B cell (primary cell): ENCODE data around the gene CIC. TPM values are rescaled to one million over a fixed set of nuclear protein-coding genes. Genes with fewer than 3 reads are reported as not detected.

Source experiments
- ATAC-seq: fragments of 200-7000 bp; cut with Tn5 transposase; one replicate; pipeline ENCODE4 v1.10.0; 2021; ENCODE audit warnings: low read depth, mild to moderate bottlenecking, moderate number of reproducible peaks, moderate library complexity
- CTCF ChIA-PET: fragments of 350-600 bp; sonication (Branson Sonifier 250); formaldehyde crosslinking; loops from one replicate; lab custom pipeline; 2021; ENCODE audit warnings: antibody characterized with exemption, inconsistent platforms; lab: Charles Lee
- POLR2A ChIA-PET: fragments of 350-600 bp; sonication (Branson Sonifier 250); formaldehyde crosslinking; loops from one replicate; lab custom pipeline; 2021; ENCODE audit warnings: antibody characterized with exemption; lab: Charles Lee
- DNase-seq: peaks from one replicate; pipeline ENCODE4 v3.0.0; 2013
- H2AFZ ChIP-seq: 2 replicates; pipeline ENCODE4 v1.6.1; 2012; ENCODE audit warnings: mild to moderate bottlenecking, low read depth, low read length; ENCODE audit not compliant: insufficient read depth, poor library complexity, severe bottlenecking
- H3K27ac ChIP-seq, 2 donors: 1 replicate in 1 of 2; 2 replicates in 1 of 2; pipeline ENCODE4 v1.5.1; 2012 to 2013; ENCODE audit warnings: low read length in 2 of 2, mild to moderate bottlenecking in 2 of 2, moderate library complexity in 1 of 2
- H3K27me3 ChIP-seq, 4 experiments: fragments of 200-600 bp in 1 of 4; sonication (generic) in 1 of 4; replicated peaks in 1 of 4; 1 replicate in 2 of 4; 2 replicates in 2 of 4; pipeline versions ENCODE4 v1.6.1 to v1.7.0; 2013 to 2016; ENCODE audit warnings: low read length in 3 of 4, mild to moderate bottlenecking in 2 of 4, mixed read lengths in 1 of 4, moderate library complexity in 1 of 4; ENCODE audit not compliant: insufficient read depth in 4 of 4, control insufficient read depth in 3 of 4; ENCODE audit errors: control extremely low read depth in 1 of 4
- H3K36me3 ChIP-seq, 2 experiments: replicated peaks in 1 of 2; 1 replicate in 1 of 2; 2 replicates in 1 of 2; pipeline versions ENCODE4 v1.6.1 to v1.7.1; 2013; ENCODE audit warnings: low read length in 1 of 2; ENCODE audit not compliant: insufficient read depth in 2 of 2, control insufficient read depth in 1 of 2; ENCODE audit errors: control extremely low read depth in 1 of 2, extremely low read depth in 1 of 2
- H3K4me1 ChIP-seq, 2 donors: fragments of 200-600 bp in 1 of 2; sonication (generic) in 1 of 2; 1 replicate in 1 of 2; 2 replicates in 1 of 2; pipeline versions ENCODE4 v1.5.1 to v1.6.1; 2013 to 2017; ENCODE audit warnings: low read length in 2 of 2; ENCODE audit not compliant: control insufficient read depth in 2 of 2, insufficient read depth in 2 of 2
- H3K4me2 ChIP-seq: replicated peaks from 2 replicates; pipeline ENCODE3; 2012; ENCODE audit warnings: mild to moderate bottlenecking, low read depth, low read length; ENCODE audit not compliant: poor library complexity, severe bottlenecking
- H3K4me3 ChIP-seq, 5 experiments: fragments of 200-600 bp in 1 of 5; sonication (generic) in 1 of 5; 1 replicate in 3 of 5; 2 replicates in 2 of 5; pipeline versions ENCODE4 v1.5.1 to v1.7.0; 2011 to 2016; ENCODE audit warnings: low read length in 4 of 5, mild to moderate bottlenecking in 4 of 5, low read depth in 2 of 5, control low read depth in 1 of 5, moderate library complexity in 1 of 5; ENCODE audit not compliant: insufficient read depth in 1 of 5; ENCODE audit errors: control extremely low read depth in 1 of 5, extremely low read depth in 1 of 5
- H3K79me2 ChIP-seq: fragments of 200-600 bp; sonication (generic); one replicate; pipeline ENCODE4 v1.6.0; 2016; ENCODE audit warnings: low read length; ENCODE audit not compliant: control insufficient read depth, insufficient read depth
- H3K9ac ChIP-seq: fragments of 200-600 bp; sonication (generic); 2 replicates; pipeline ENCODE4 v1.6.1; 2017; ENCODE audit warnings: mild to moderate bottlenecking, low read length, moderate library complexity
- H3K9me3 ChIP-seq, 3 donors: one replicate each; pipeline versions ENCODE4 v1.6.1 to v1.7.1; 2013; ENCODE audit warnings: low read length in 2 of 3; ENCODE audit not compliant: control insufficient read depth in 2 of 3, insufficient read depth in 1 of 3; ENCODE audit errors: control extremely low read depth in 1 of 3
- H4K20me1 ChIP-seq: 2 replicates; pipeline ENCODE4 v1.6.0; 2012; ENCODE audit warnings: mild to moderate bottlenecking, low read length; ENCODE audit not compliant: insufficient read depth, control insufficient read depth, poor library complexity, severe bottlenecking
- H3K27ac Mint-ChIP-seq: one replicate; pipeline ENCODE4 v1.8.0; 2021; ENCODE audit warnings: mixed read lengths
- H3K27me3 Mint-ChIP-seq: one replicate; pipeline ENCODE4 v1.8.0; 2021; ENCODE audit warnings: mixed read lengths
- H3K4me1 Mint-ChIP-seq: one replicate; pipeline ENCODE4 v1.8.0; 2021; ENCODE audit warnings: mixed read lengths
- H3K4me3 Mint-ChIP-seq: one replicate; pipeline ENCODE4 v1.8.0; 2021; ENCODE audit warnings: mixed read lengths
- H3K9me3 Mint-ChIP-seq: one replicate; pipeline ENCODE4 v1.8.0; 2022; ENCODE audit warnings: mixed read lengths; ENCODE audit not compliant: insufficient read depth
- CTCF ChIP-seq: fragments of 200-600 bp; IDR thresholded peaks from one replicate; pipeline ENCODE4 v1.8.0; 2022; ENCODE audit warnings: antibody characterized with exemption, mild to moderate bottlenecking
- EZH2 ChIP-seq: IDR thresholded peaks from 2 replicates; pipeline ENCODE4 v1.6.1; 2012; ENCODE audit warnings: borderline replicate concordance, low read depth, mild to moderate bottlenecking, moderate library complexity, low read length; ENCODE audit not compliant: insufficient read depth, poor library complexity, severe bottlenecking
- WGBS: methylation state at CpG from one replicate; pipeline ENCODE4 v1.1.5; 2013; ENCODE audit warnings: missing lambda C conversion rate; ENCODE audit not compliant: insufficient coverage; 5-methylcytosine and 5-hydroxymethylcytosine counted together
- intact Hi-C: fragments of 100-400 bp; cut with micrococcal nuclease; formaldehyde crosslinking; loops from one replicate; pipeline ENCODE4 v1.10.0; 2022
- polyA plus RNA-seq: library from polyadenylated mRNA; depleted of rRNA; stranded (reverse); fragments of >200 nt; gene quantifications from 2 replicates; pipeline ENCODE4 v1.2.3, GENCODE V29; 2012
- total RNA-seq, 2 donors: library from RNA; stranded (reverse); fragments of 120-200 nt in 1 of 2; gene quantifications; 1 replicate in 1 of 2; 2 replicates in 1 of 2; pipeline versions ENCODE4 v1.2.3 to v1.2.4, GENCODE V29; 2013 to 2022

Gene CIC
- total and polyA plus RNA-seq, 2 donors (not counting 1 experiment from before 2014, with no cell fraction given): 75.7 to 119 TPM

DNA sequence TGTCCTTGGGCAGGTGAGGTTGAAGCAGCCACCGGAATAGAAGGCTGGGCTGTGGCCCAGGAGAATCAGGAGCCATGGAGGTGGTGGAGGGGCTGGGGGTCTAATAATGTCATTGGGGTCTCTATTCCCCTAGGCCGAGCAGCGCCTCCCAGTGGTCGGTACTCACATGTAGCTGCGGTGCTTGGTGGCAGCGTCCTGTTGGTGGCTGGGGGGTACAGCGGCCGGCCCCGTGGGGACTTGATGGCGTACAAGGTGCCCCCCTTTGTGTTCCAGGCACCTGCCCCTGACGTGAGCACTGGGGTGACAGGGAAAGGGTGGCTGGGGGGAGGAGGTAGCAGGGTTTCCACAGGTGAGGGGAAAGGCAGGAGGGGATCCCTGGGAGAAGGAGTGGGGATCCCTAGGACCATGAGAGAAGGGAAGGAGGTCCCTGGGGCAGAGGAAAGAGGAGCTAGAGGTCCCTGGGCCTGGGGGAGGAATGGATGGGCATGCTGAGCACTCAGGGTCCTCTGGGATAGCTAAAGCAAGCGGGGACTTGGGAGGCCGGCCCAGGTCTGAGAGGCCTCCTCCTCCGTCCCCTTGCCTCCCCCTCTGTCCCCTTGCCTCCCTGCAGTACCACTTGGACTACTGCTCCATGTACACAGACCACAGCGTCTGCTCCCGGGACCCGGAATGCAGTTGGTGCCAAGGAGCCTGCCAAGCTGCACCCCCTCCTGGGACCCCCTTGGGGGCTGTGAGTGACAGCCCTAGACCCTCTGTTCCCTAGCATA, 74.5 kb downstream of the CIC start:
- Histone ChIP-seq H3K4me2 (no peak overlapping the region), H3K4me1 (no peaks in the 10 kb centered on the region), H3K9me3 (no peaks in the 10 kb centered on the region), H4K20me1 (no peaks in the 10 kb centered on the region), H3K27ac (no peak overlapping the region), H3K79me2 (no peaks in the 10 kb centered on the region), H2AFZ (no peak overlapping the region), H3K27me3 (no peaks in the 10 kb centered on the region), H3K4me3 (no peak overlapping the region), H3K36me3 (peaks cover 0 to 20% of the 10 kb centered on the region in 2 experiments), H3K9ac (no peak overlapping the region)
- Mint-ChIP-seq H3K9me3 (no peaks in the 10 kb centered on the region), H3K27me3 (no peaks in the 10 kb centered on the region), H3K4me3 (no peak overlapping the region), H3K4me1 (peaks cover 3% of the 10 kb centered on the region), H3K27ac (no peak overlapping the region)
- ChIA-PET CTCF (no interaction called here), POLR2A (no interaction called here)
- ATAC-seq: no peak
- WGBS: 95% methylated on average over 17 of the region's 17 CpGs
- no peak for DNase-seq
- intact Hi-C loops: no loop called here
- TF ChIP-seq EZH2 (no peak), CTCF (no peak)

DNA sequence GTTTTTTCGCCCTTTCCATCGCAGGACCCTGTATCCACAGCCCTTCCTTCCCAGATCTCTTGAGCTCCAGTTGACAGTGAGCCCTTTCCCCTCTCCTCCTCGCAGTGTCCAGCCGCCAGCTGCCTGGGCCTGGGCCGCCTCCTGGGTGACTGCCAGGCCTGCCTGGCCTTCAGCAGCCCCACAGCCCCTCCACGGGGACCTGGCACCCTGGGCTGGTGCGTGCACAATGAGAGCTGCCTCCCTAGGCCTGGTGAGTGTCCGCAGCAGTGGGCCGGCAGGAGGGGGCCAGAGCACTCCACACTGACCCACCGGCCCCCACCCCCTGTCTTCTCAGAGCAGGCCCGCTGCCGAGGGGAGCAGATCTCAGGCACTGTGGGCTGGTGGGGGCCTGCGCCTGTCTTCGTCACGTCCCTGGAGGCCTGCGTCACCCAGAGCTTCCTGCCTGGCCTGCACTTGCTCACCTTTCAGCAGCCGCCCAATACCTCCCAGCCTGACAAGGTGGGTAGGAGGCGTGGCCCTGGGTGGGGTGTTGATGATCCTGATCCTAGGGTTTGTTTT, 75.4 kb downstream of the CIC start:
- CTCF ChIA-PET: interaction anchor here (0.7 kb wide), 1 partner anchor 156 kb away, joined by 3 read pairs; no protein-coding TSS in a partner anchor
- no peaks in the 10 kb centered on the region for H3K27me3 ChIP-seq
- H3K36me3 ChIP-seq: peaks cover 0 to 20% of the 10 kb centered on the region in 2 experiments
- DNase-seq (no peak), ATAC-seq (no peak)
- TF ChIP-seq CTCF (no peak), EZH2 (no peak)
- intact Hi-C loops: no loop called here
- Mint-ChIP-seq H3K27me3 (no peaks in the 10 kb centered on the region), H3K4me1 (peaks cover under 1% of the 10 kb centered on the region), H3K27ac (no peak overlapping the region), H3K4me3 (no peak overlapping the region), H3K9me3 (no peaks in the 10 kb centered on the region)
- H2AFZ ChIP-seq: no peak overlapping the region
- H3K79me2 ChIP-seq: no peaks in the 10 kb centered on the region
- H3K9me3 ChIP-seq: no peaks in the 10 kb centered on the region
- no peak overlapping the region for H3K4me2 ChIP-seq
- no peak overlapping the region for H3K9ac ChIP-seq
- POLR2A ChIA-PET: no interaction called here
- H4K20me1 ChIP-seq: no peaks in the 10 kb centered on the region
- 96% methylated on average over 16 of the region's 18 CpGs for WGBS
- H3K4me3 ChIP-seq: no peak overlapping the region
- no peak overlapping the region for H3K27ac ChIP-seq
- H3K4me1 ChIP-seq: no peaks in the 10 kb centered on the region
